ENCODE data around the gene MSI2.

The MSI2 gene

GRCh38 chr17:57533684-57534305 is 277.5 kb downstream of the MSI2 start:
- no peak for DNase-seq

DNA sequence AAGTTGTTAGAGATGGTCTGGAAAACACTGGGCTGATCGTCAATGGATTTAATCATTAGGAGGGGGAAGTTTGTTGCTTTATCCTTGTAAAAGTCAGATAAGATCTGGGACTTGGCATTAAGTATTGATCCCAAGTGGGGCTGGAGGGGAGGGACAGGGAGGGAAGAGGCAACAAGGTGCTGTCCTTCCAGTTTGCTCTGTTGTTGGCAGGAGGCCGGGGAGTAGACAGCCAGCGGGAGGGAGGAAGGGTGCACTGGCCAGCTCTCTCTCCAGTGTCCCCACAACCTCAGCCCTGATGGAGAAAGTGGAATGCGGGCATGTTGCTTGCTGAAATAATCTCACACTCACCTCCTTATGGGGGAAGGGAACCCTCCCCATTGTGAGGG is 278.5 kb downstream of the MSI2 start:
- no peak for DNase-seq

DNA sequence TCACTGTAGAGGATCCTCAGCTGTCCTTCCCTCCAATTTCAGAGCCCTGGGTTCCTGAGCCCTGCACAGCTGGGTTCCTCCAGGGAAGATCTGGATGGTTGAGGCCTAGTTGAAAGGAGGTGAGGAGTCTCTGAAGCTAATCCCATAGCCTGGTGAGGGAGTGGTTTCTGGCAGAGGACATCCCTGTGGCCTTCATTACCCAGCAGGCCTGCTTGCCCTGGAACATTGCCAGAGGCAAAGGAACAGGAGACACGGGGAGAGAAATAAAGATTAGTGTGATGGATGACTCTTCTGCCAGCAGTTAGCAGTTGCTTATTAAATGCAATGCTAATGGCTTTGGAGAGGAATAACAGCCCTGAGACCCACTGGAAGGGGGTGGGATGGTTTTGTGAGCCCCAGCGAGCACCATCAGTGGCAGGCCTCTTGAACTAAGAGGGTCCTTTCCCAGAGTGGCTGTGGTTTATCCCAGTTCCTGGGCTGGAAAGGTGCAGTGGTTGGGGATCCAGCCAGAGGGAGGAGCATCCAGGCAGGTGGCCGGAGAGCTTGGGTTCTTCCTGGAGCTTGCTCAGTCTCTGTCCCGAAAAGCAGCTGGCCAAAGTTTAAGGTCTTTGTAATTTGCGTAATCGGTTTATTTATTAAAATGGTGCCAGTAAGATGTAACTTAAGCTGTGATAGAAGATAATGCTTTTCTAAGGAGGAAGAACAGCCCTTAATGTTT is 279.1 kb downstream of the MSI2 start:
- no peak for DNase-seq

DNA sequence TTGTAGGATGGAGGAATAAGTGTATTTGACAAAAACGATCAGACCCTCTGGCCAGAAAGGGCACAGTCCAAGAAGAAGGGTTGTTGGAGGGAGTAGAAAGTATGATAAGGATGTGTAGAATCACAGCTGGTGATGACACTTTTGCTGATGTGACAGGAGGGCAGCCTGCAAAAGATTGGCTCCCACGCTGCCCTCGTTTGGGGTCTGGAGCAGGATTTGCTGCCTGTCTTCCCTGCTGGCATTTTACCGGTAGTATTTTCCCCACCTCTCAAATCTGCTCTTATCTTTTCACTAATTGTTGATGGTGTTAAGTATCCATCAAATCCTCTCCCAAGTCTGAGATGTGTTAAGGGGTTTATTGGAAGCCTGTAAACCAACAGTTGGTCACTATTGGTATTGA is 280.0 kb downstream of the MSI2 start:
- DNase-seq, result no peak

DNA sequence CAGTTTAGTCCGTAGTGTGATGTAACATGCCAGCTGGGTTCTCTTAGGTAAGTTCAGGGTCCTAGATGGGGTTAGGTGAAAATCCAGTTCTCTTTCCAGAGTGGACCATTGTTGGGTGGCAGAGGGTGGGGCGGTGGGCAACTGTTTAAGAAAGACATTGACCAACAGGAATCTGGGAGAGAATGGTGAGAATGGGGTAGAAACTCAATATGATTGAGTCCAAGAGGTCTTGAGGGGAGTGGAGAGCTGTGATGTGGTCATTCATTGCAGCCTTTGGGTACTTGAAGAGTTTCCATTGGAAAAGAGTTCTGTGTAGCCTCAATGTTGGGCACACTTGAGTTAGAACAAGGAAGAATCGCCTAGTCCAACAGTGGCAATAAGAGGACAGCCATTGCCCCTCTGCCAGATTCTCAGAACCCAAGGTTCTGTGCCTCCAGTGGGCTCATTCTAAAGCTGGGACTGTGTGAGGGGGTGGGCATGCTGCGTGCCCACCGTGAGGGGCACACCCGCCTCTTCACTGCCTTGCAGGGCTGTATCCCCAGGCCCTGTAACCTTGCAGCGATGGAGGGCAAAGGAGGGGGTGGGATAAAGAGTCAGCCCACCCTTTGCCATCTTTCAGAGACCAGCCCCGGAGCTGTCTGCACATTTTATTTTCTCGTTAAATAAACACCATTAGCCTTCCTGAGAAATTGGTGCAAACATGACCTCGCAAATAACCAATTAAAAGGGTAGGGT is 280.6 kb downstream of the MSI2 start:
- DNase-seq, result no peak

DNA sequence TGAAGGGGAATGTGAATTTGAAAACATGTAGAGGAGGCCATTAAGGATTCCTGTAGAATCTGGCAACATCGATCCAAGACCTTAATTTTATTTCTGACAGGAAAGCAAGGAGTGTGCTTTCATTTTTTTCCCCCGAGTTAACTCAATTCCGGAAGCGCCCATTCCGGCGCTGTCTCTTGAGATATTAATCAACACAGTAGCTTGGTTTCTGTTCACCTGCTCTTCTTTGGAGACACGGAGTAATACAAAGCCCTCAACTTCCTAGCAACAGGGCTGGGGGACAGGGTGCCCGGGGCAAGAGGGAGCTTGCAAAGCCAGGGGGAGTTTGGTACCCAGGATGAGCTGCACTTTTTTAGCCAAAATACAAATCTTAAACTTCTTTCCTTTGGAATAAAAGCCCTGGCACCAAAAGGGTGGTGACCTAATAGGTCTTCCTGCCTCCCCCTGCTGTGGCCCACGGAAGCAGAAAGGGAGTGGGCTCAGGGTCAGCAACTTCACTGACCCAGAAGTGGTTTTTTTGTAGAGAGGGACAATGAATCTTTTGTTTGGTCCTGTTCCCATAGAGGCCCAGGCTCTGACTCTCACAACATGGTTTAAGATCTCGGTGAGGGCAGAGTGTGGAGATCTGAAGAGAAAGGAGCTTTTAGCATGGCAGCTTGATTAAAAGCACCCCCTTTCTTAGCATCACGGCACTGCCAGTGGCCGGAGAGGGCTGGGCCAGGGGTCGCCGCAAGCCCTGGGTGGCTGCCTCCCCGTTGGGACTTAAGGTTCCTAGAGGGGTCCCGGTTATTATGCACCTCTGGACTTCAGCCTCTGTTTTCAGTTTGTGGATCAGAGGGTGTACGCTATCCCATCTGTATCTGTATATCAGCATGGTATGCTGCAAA is 281.4 kb downstream of the MSI2 start:
- peak; percentile 44 for DNase-seq

- DNase-seq, result no peak
Observed at GRCh38 chr17:57538736-57539456, 282.6 kb downstream of the MSI2 start.

DNA sequence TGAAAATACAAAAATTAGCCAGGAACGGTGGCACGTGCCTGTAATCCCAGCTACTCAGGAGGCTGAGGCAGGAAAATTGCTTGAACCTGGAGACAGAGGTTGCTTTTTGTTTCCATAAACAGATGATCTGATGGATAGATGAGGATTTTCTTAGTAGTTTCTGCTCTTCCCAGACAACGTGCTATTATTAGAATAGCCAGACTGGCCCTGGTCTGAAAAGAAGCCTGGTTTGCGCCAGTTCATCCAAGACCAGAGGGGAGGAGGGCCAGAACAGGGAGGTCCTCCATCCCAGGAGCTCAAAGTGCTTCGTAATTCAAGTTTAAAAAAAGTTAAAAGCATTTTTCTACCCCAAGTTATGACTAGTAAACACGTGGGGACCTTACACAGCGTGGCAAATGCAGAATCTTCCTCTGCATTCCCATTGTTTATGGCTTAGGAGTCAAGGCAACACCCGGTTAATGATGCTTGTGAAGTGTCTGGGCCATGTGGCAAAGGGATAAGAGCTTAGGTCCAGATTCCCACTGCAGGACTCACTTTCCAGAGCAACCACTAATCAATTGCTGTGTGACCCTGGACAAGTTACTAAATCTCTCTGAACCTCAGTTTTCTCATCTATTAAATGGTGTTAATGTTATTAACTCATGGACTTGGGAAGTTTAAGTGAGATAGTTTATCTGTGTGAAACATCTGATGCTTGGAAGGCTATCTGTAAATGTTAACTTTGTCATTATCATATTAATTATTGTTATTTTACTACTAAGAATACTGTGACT is 283.4 kb downstream of the MSI2 start:
- no peak for DNase-seq

- DNase-seq, result no peak
Observed at GRCh38 chr17:57540596-57540995, 284.3 kb downstream of the MSI2 start.

GRCh38 chr17:57541049-57541448 is 284.7 kb downstream of the MSI2 start:
- no peak for DNase-seq

DNA sequence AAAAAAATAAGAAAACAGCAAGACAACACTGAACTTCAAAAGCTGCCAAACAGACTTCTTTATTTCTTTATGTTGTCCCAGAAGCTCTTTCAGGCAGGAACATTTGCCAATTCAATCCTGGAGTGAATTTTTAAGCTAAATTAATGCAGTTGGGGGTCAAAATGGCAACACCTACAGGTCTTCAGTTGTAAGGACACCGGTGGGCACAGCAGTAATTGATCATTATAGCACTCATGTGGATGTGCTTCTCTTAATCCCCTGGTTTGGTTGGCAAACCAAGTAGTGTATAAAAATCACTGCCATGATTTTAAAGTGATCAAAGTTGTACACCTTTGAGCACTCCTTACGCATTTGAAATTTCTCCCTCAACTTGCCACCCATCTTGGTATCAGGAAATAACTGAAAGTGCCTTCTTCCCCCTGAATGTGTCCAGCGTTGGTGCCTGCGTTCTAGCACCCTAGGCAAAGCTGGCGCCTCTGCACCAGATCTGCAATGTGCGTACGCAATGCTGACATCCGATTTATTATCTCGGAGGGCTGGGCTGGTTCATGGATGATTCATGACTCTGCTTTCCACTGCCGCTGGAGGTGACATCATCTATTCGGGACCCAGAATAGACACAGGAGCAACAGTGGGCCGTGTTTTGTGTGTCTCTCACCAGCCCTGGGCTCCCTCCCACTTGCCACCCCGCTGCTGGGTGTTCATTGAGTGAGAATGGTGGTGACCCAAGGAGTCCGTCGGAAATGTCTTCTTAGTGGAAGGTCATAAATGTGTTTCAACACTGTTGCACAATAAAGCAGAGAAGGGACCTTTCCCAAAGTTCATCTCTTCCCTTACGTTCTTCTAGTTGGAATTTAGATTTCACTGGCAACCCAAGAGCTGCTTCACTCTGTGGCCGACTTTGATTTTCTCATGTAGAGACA is 285.4 kb downstream of the MSI2 start:
- no peak for DNase-seq

DNA sequence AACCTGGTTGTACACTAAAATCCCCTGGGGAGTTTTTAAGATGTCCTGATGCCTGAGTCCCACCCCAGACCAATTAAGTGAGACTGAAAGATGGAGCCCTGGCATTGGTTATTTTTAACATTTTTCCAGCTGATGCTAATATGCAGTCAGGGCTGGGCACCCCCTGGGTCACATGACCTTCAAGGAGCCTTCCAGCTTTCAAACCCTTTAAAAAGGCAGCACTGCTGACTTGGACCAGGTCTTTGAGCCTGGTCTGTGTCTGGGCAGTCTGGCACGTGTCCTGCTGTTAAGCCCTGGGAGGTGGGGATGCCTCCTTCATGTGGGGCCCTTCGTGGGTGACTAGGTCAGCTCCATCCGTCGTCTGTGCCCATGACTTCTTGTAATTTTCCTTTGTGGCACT is 286.2 kb downstream of the MSI2 start:
- DNase-seq, result no peak

- DNase-seq, result no peak
Observed at GRCh38 chr17:57543230-57543629, 286.9 kb downstream of the MSI2 start.

GRCh38 chr17:57544401-57544800 is 288.1 kb downstream of the MSI2 start:
- DNase-seq, result no peak

DNA sequence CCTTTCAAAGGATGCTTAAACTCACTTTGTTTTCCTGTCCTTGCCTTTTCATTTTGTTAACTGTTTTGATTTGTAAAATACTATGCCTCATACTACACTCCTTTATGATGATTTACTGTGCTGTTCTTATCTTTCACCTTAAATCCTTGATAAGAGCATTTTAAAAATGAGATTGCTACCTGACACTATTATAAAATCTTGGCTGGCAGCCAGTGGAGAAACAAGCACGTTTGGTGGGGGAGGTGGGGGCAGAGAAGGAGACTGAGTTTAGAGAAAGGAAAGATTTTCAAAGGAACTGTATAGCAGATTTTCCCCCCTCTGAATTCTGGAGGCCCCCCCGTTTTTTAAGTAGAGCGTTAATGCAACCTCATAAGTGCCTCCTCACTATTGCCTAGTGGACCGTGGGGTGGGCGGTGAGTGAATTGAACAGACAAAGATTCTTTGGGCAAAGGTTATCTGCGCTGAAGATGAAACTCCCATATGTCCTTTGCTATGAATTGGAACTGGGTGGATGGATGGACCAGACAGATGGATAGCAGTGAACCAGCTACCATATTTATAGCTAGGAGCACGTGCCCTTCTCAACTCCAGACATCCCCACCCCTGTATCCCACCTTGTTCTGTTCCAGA is 288.6 kb downstream of the MSI2 start:
- no peak for DNase-seq

GRCh38 chr17:57545731-57546342 is 289.5 kb downstream of the MSI2 start:
- no peak for DNase-seq

- peak; percentile 22 for DNase-seq
Observed at GRCh38 chr17:57548421-57549410, 292.4 kb downstream of the MSI2 start.

- no peak for DNase-seq
Observed at GRCh38 chr17:57549468-57549867, 293.1 kb downstream of the MSI2 start.
